GM19023 (cell line): ENCODE data around the gene MYADML2.

ENCODE experiments used
- ATAC-seq: cut with Tn5 transposase; IDR thresholded peaks from one replicate; pipeline ENCODE4 v1.9.1; 2021; ENCODE audit warnings: mild to moderate bottlenecking, moderate library complexity; ENCODE audit not compliant: unreplicated experiment

The MYADML2 gene

GRCh38 chr17:81901167-81902022 is 45.6 kb downstream of the MYADML2 start:
- ATAC-seq = no peak

DNA sequence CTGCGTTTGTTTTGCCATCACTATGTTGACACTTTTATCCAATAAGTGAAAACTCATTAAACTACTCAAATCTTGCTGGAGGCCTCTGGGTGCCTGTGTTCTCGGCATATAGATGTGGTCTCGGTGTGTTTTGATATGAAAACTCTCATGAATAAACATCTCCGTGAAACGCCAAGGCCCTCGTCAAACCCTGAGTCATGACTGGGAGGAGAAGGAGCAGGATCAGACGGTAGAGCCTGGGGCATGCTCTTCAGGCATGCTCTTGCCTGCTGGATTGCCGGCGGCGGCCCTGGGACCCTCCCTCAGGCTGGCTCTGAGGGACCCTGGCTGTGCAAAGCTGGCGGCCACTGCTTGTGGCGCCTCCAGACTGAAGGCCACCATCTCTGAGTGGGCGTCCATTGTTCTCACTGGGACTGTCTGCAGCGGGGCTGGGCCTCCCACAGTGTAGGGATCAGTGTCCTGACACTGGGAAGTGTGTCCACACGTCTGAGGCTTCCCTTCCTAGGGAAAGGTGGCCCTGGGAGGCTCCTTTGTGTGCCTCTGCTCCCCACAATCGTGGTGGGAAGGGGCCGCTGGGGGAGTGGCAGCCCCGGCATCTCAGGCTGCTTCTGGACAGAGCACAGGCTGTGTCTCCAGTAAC is 46.7 kb downstream of the MYADML2 start:
- no peak for ATAC-seq

GRCh38 chr17:81899514-81900166 is 47.4 kb downstream of the MYADML2 start:
- ATAC-seq = no peak

DNA sequence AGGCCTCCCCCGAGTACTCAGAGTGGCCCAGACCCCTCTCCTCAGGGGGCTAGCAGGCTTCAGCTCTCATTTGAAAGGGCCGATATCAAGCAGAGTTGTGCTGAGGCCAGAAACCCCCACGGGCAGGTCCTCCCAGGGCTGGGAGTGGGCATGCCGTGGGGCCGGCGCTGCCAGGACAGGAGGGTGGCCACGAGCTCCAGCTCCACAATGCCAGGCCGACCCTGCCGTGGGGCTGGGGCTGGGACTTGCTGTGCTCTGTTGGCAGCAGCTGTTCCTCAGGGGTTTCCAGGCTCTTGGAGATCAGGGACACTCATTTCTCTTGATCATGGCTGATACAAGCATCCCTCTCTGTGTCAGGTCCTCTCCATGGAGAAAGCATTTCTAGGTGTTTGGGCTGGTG is 48.1 kb downstream of the MYADML2 start:
- no peak for ATAC-seq

DNA sequence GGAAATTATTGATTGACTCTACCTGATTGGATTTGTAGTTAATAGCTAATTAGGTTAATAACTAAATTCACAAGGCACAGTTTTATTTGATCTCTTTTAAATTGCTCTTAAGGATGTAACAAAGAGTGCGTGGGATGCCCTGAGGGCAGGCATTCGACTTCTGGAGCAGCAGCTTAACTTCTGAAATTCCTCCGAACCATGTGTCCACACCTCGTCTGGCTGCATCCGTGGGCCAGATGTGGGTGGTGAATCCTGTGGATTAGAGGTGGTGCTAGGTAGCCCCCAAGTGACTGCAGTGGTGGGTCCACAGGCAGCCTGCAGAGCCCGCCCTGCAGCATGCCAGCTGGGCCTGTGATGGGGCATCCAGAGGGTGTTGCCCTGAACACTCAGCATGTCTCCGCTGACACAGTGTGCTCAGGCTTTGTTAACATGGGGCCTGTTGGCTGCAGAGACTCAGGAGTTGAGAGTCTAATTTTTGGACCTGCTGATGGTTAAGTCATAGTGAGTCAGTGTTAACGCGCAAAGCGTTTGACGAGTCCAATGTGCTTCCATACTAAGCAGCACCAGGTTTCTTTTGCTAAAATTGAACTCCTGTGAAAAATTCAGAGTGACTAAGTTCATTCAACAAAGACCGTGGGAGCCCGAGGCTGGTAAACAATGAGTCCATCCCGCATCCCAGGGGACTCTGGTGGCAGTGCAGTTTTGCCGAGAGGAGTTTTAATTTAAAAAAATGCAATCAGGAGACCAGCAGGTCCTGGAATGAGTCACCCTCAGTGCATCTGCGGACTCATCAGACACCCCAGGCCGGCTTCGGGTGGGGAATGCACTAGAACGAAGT is 48.8 kb downstream of the MYADML2 start:
- ATAC-seq = no peak

DNA sequence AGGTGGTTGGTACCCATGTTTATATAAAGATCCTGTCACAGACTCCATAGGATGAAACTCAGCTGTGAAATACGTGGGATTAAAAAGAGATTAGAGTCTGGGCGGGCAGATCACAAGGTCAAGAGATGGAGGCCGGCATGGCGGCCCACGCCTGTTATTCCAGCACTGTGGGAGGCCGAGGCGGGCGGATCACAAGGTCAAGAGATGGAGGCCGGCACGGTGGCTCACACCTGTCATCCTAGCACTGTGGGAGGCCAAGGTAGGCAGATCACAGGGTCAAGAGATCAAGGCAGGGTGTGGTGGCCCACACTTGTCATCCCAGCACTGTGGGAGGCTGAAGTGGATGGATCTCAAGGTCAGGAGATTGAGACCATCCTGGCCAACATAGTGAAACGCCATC is 51.6 kb downstream of the MYADML2 start:
- no peak for ATAC-seq

GRCh38 chr17:81891303-81891552 is 55.8 kb downstream of the MYADML2 start:
- no peak for ATAC-seq

DNA sequence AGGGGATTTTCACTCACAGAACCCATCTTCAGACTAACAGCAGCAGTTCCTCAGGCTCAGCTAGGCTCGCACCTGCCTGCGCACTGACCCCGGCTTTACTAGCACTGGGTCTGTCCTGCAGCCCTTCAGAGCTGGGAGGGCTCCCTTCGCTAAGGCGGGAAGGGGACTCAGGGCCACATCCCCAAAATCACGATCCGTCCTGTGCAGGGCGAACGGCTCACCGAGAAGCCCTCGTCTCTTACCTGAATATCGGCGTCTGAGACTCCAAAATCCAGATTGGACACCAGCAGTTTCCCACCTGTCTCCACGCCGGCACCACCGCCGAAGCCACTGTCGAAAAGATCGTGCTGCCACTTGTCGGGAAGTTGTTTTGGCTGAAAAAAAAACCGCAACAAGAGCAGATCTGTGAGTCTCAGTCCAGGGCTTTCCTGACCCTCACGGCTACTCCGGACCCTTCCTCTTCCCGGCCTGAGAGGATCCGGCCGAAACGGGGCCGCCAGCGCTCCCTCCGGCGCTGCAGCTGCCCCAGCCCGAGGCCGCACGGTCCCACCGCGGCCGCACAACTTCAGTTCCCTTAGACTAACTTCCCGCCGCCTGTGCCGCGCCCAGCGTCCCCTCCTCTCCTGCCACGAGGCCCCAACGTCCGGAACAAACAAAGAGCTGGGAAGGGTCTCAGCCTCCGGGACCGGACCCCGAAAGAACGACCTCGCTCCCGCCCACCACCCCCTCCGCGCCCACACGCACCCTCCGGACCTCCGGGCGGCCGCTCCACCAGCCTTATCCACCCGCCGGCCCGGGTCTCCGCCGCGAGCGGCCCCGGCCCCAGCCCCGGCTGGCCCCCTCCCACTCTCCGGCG is 56.4 kb downstream of the MYADML2 start:
- peak; percentile 22 for ATAC-seq
